Brain microvascular endothelial cell (primary cell): ENCODE data around the gene SOWAHB.

Source experiments
- DNase-seq: peaks from one replicate; pipeline ENCODE4 v3.0.0-alpha.2; 2020
- H3K27ac ChIP-seq: fragments of 250-450 bp; sonication (Bioruptor Pico); 2 replicates; pipeline ENCODE4 v1.5.1; 2020; ENCODE audit warnings: mild to moderate bottlenecking, moderate library complexity
- H3K27me3 ChIP-seq: fragments of 250-450 bp; sonication (Bioruptor Pico); replicated peaks from 2 replicates; pipeline ENCODE4 v1.5.1; 2020; ENCODE audit warnings: mild to moderate bottlenecking
- H3K36me3 ChIP-seq: fragments of 250-450 bp; sonication (Bioruptor Pico); replicated peaks from 2 replicates; pipeline ENCODE4 v1.5.1; 2020; ENCODE audit warnings: mild to moderate bottlenecking
- H3K4me3 ChIP-seq: 2 replicates; pipeline ENCODE4 v1.5.1; 2011; ENCODE audit warnings: low read depth, mild to moderate bottlenecking, control low read depth, low read length, moderate library complexity
- in situ Hi-C: cut with HindIII; loops from 2 replicates; pipeline ENCODE4 v1.10.0; 2017; ENCODE audit warnings: low sequenced_read_pairs, low pct_ligation_motif_present
- TF ChIP-seq, protein P1 (sequence below): IDR thresholded peaks from 2 replicates; pipeline ENCODE4 v1.5.1; 2011; ENCODE audit warnings: low read depth, mild to moderate bottlenecking, moderate library complexity, low read length, control low read depth, inconsistent platforms; ENCODE audit errors: missing control alignments

The SOWAHB gene

DNA sequence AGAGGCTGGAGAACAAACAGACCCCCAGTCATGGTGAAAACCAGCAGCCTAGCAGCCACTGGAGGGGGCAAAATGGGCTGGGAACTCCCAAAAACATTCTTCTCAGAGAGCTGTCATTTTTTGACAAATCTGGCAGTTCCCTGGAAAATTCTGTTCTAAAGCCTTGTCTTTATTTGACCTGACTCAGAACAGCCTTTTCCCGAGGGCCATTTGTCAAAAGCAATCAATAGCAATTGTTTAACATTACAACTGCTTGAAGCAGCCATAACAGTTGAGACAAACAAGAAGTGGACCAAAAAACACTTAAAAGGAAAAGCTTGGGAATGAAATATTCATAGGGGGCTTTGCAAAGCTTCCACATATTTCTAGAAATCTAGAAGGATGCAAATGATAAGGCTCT lies 39.6 kb downstream of the SOWAHB start:
- DNase-seq, result no peak
- Histone ChIP-seq H3K27me3 (no peaks in the 10 kb centered on the region), H3K36me3 (no peaks in the 10 kb centered on the region), H3K27ac (no peak overlapping the region), H3K4me3 (no peak overlapping the region)
- TF ChIP-seq, protein P1, sequence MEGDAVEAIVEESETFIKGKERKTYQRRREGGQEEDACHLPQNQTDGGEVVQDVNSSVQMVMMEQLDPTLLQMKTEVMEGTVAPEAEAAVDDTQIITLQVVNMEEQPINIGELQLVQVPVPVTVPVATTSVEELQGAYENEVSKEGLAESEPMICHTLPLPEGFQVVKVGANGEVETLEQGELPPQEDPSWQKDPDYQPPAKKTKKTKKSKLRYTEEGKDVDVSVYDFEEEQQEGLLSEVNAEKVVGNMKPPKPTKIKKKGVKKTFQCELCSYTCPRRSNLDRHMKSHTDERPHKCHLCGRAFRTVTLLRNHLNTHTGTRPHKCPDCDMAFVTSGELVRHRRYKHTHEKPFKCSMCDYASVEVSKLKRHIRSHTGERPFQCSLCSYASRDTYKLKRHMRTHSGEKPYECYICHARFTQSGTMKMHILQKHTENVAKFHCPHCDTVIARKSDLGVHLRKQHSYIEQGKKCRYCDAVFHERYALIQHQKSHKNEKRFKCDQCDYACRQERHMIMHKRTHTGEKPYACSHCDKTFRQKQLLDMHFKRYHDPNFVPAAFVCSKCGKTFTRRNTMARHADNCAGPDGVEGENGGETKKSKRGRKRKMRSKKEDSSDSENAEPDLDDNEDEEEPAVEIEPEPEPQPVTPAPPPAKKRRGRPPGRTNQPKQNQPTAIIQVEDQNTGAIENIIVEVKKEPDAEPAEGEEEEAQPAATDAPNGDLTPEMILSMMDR, result no peak
- in situ Hi-C loops, result no loop called here

DNA sequence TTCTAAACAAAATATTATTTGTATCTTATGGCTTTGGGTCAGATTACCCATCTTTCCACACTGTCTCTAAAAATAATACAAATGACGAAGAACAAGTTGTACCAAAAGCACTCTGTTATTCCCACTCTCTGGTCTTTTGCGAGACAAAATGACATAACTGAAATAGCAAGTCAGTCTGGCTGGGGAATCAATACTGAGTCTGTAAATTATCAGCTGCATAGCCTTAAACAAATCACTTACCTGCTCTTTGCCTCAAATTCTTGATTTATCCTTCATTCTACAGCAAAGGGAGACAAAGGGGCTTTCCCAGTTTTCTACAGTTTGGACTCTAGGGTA lies 40.9 kb downstream of the SOWAHB start:
- TF ChIP-seq, protein P1, result no peak
- Histone ChIP-seq H3K4me3 (no peak overlapping the region), H3K36me3 (no peaks in the 10 kb centered on the region), H3K27me3 (no peaks in the 10 kb centered on the region), H3K27ac (peak overlapping the region; percentile 42)
- no peak for DNase-seq
- in situ Hi-C loops, result no loop called here

DNA sequence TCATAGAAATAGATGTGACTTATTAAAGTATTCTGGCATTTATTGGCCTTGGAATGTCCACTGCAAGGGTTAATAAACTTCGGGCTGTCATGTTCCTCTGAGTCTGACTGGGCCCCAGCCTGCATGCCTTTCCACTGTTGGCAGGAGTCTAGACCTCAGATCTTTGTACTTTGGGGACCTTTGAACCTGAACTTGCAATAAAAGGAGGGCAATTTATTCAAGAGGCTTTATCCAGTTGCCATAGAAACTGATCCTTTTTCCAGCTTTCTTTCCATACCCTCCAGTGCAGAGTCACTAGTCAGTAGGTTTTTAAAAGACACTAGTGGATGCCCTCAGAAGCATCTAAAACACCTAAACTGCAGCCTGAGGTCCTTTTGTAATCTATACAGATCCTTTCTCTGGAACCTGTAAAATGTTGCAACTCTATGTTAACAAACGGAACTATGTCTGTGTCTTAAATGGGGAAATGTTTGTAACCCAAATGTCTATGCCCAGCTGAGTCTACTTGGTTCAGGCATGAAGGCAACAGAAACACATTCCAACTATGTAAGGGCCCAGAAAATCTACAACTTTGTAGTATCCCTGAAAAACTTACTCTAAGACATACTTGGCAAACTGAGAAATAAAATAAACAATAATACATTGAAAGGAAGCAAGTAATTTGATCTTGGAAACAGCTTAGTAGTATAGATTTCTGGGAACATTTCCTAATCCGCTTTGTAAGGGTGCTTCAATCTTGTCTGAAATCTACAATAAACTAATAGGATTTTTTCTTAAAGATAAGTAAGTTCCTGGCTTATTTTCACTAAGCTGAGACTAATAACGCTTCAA lies 41.5 kb downstream of the SOWAHB start:
- H3K27me3 ChIP-seq, result no peaks in the 10 kb centered on the region
- H3K36me3 ChIP-seq, result no peaks in the 10 kb centered on the region
- in situ Hi-C loops, result no loop called here
- H3K27ac ChIP-seq, result peak overlapping the region; percentile 42
- H3K4me3 ChIP-seq, result no peak overlapping the region
- DNase-seq, result peak; percentile 37
- TF ChIP-seq, protein P1, result no peak

DNA sequence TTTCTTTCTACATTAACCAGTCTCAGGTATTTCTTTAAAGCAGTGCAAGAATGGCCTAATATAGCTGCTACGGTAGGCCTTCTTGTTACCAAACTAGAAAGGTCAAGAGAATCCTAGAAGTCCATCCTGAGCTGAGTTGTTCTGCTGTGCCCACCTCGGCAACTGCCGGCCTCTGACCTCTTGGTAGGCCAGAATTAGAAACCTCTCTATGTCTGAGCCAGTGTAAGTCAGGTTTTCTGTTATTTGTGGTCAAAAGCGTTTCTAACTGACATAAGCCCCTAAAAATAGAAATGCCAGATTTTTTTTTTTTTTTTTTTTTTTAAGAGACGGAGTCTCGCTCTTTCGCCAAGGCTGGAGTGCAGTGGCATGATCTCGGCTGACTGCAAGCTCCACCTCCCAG lies 43.1 kb downstream of the SOWAHB start:
- in situ Hi-C loops, result no loop called here
- DNase-seq, result no peak
- Histone ChIP-seq H3K27ac (no peak overlapping the region), H3K4me3 (no peak overlapping the region), H3K27me3 (no peaks in the 10 kb centered on the region), H3K36me3 (no peaks in the 10 kb centered on the region)
- TF ChIP-seq, protein P1, result no peak

DNA sequence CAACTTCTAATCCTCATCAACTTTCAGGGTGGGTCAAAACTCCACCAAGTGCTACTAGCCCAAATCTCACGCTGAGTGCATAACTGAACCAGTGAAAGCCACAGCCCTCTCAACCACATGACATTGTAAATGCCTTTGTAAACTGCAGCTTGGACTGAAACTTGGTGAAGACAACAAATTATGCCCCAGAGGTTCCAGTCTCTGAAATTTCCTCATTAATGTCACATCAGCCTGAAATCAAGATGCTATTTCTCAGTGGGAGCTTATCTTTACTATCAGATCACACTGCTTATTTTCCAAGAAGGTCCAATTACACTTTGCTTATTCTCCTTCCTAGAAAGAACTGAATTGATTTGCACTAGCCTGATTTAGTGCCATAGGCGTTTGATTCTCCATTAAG lies 46.6 kb downstream of the SOWAHB start:
- no peaks in the 10 kb centered on the region for H3K27me3 ChIP-seq
- DNase-seq, result no peak
- no peaks in the 10 kb centered on the region for H3K36me3 ChIP-seq
- H3K27ac ChIP-seq, result no peak overlapping the region
- in situ Hi-C loops, result no loop called here
- TF ChIP-seq, protein P1, result no peak
- no peak overlapping the region for H3K4me3 ChIP-seq

DNA sequence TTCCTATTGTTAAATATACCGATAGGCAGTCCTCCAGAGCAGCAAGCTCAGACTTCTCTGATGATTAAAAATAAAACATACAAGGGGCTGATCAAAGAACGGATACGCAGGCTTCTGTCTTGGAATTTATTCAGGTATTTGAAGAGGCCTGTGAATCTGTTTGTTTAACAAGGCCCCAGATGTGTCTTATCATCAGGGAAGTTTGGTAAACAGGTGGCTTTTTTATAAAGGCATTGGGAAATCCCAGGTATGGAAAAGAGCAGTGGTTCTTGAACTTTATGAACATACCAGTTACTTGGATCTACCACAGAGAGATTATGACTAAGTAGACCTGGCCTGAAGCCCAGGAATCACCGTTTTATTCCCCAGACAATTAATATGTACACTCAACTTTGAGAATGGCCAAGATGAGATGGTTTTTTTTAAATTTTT lies 47.9 kb downstream of the SOWAHB start:
- Histone ChIP-seq H3K27me3 (no peaks in the 10 kb centered on the region), H3K36me3 (no peaks in the 10 kb centered on the region), H3K27ac (no peak overlapping the region), H3K4me3 (no peak overlapping the region)
- in situ Hi-C loops, result no loop called here
- TF ChIP-seq, protein P1, result no peak
- DNase-seq, result peak; percentile 98
